C4-2B (cell line): Measurements from ENCODE around the gene ACAP3.

ENCODE experiments used
- CTCF ChIP-seq: fragments of 450-650 bp; conservative IDR thresholded peaks from 2 replicates; pipeline ENCODE4 v1.5.1; 2017; ENCODE audit warnings: mild to moderate bottlenecking
- ZFX ChIP-seq: fragments of 450-650 bp; IDR thresholded peaks from 2 replicates; pipeline ENCODE4 v1.6.1; 2017

GRCh38 chr1:1324524-1325287 lies 17.0 kb upstream of the ACAP3 start, which contains the start of the genes CPTP and INTS11:
- TF ChIP-seq CTCF (no peak), ZFX (peak; percentile 75; the same call in 1 of the 2 replicates)
